ENCODE data around the gene DLST.

DNA sequence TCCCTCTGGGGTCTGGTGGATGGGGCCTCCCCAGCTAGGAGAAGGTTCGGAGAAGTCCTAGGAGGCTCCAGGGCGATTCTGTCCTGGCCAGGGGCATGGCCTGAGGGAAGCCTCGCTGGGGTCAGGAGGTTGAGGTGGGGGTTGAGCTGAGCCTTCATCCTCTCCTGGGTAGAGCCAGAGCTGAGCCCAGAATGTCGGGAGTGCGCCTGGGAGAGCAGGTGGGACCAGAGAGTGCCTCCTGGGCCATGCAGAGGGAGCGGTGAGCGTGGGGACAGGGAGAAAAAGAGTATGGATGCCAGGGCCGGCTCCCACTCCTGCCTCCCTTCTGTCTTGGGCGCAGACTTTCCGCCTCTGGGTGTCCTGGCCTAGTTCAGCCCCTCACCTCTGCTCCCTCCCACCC, 28.2 kb downstream of the DLST start:
- TF ChIP-seq CTCF (conservative IDR thresholded peaks at IDR 0.05) (no peak), EZH2 (IDR thresholded peaks at IDR 0.05; ENCODE audit: low read depth) (no peak)
